ENCODE results near the gene LAP3.

GRCh38 chr4:17650406-17650805 is 73.4 kb downstream of the LAP3 start:
- no peak for TF ChIP-seq CTCF (IDR thresholded peaks at IDR 0.05; ENCODE audit: low read depth, low read length)
- TF ChIP-seq MYC (IDR thresholded peaks at IDR 0.05; ENCODE audit: low read depth, low read length) = no peak
